Stimulated activated CD4-positive, alpha-beta T cell treated with anti-CD3 and anti-CD28 coated beads, TNF-alpha, amount 100 ng/mL, for 24 hours (primary cell): ENCODE measurements around the gene MLLT6.

Experiments
- DNase-seq, 3 experiments: peaks; one replicate each; pipeline ENCODE4 v3.0.0-alpha.2; 2020; ENCODE audit warnings: low read depth in 3 of 3

MLLT6 gene

DNA sequence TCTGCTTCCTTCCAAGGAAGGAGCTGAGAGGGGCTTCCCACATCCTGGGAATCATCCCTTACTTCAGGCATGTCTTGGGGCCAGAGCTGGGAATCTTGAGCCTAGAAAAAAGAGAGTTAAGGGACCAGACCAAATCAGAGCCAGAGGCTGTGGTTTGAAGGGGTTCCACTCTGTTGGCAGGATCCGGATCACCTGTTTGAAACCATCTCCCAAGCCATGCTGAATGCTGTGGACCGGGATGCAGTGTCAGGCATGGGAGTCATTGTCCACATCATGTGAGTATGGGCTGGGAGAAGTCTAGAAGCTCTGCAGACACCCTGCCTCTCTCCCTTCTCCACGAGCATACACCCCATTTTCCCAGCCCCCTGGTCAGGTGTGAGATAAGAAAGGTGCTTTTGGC is 57.2 kb downstream of the MLLT6 start:
- DNase-seq, result no peak

DNA sequence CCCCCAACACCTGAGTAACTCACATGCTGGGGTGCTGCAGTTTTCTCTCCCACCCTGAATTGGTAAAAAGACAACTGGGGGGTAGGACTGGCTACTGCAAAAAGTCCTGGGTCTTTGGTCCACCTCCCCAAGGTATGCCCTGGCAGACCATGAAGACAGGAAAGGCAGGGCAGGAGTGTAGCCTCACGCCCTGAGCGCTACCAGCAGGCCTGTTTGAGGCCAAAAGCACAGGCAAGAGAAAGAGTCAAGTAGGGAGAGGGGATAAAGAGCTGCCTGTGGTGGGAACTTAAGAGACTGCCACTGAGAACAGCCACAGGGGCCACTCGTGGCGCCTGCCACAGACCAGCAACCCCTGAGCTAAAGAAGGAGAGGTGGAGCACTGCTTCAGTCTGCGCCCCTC is 61.3 kb downstream of the MLLT6 start:
- DNase-seq, result no peak

DNA sequence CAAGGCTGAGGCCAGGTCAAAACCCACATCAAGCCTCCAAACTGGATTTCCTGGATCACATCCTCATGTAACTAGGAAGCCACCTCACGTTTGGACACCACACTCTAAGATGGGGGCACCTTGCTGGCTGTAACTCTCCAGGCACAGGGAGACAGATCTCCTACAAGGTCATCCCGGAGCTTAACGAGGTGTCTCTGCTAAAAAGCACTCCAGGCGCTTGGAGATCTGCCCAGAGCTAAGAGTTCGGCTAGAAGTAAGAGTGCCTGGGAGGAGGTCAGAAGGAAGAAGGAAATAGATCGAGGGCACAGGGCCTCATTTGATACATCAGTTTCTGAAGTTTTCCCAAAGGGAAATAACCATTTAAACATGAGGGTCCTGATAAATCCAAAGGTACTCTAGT is 63.3 kb downstream of the MLLT6 start:
- DNase-seq, result no peak

DNA sequence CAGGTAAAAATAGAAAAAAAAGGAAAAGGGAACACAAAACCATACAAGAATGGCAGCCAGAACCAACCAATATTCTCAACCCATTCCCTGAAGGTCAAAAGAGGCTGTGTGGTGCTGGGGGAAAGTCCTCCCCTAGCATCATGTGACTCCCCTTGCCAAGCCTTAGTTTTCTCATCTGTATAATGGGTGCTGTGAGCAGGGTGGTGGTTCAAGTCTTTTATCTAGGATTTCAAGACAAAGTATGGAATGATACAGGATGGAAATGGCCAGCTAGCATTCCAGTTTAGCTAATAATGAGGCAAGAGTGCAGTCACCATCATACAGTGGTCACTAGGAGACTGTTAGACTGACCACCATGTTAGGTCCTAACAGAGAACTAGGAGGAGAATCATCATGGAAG is 68.2 kb downstream of the MLLT6 start:
- DNase-seq, result no peak

DNA sequence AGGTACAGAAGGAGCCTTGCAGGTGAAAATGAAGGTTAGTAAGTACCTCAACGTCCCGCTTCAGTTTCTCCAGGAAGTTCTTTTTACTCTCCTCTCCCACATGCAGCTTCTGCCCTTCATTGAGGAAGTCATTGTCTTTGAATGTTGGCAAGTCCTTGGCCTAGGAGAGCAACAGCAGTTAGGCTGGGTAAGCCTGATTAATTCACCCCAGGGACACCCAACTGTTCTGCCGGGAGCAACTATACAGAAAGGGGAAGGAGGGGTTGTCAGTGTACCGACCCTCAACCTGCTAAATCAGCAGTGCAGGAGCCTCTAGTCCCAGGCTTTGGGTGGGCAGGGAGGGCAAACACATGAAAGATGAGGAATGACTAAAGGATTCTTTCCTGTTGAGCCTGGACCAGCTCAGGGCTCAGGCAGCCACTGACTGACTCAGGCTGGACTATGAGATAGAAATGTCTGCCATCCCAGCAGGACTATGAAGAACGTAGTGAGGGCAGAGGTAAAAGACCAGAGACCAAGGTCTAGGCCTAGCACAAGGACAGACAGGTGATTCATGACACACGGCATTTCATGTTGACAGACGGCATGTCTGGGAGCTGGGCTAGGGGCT is 72.7 kb downstream of the MLLT6 start:
- DNase-seq, result no peak
